Immature natural killer cell (primary cell): ENCODE data around the gene EXOC3L4. TPM values are rescaled to one million over a fixed set of nuclear protein-coding genes. Genes with fewer than 3 reads are reported as not detected.
"Not testable (repeated sequence)": the region's sequence is repeated elsewhere in the genome, so short reads cannot be mapped to it uniquely, and the experiment has no call there.

Source experiments
- DNase-seq, 3 donors: peaks; one replicate each; pipeline ENCODE4 v3.0.0; 2022; ENCODE audit warnings: mixed read lengths in 1 of 3
- H3K27ac Mint-ChIP-seq, 6 donors: one replicate each; pipeline ENCODE4 v1.8.0; 2020; ENCODE audit warnings: mixed read lengths in 6 of 6, mild to moderate bottlenecking in 5 of 6, inconsistent platforms in 4 of 6, moderate library complexity in 3 of 6
- H3K27me3 Mint-ChIP-seq, 3 donors: one replicate each; pipeline ENCODE4 v1.8.0; 2020 to 2021; ENCODE audit warnings: low read depth in 3 of 3, mild to moderate bottlenecking in 3 of 3, mixed read lengths in 3 of 3, moderate library complexity in 3 of 3, inconsistent platforms in 1 of 3
- H3K36me3 Mint-ChIP-seq, 3 donors: one replicate each; pipeline ENCODE4 v1.8.0; 2020; ENCODE audit warnings: mixed read lengths in 3 of 3, inconsistent platforms in 2 of 3, mild to moderate bottlenecking in 2 of 3
- H3K4me1 Mint-ChIP-seq, 2 donors: one replicate each; pipeline ENCODE4 v1.8.0; 2020; ENCODE audit warnings: inconsistent platforms in 2 of 2, mild to moderate bottlenecking in 2 of 2, mixed read lengths in 2 of 2, moderate library complexity in 1 of 2
- H3K4me3 Mint-ChIP-seq, 5 donors: one replicate each; pipeline ENCODE4 v1.8.0; 2020; ENCODE audit warnings: mild to moderate bottlenecking in 5 of 5, mixed read lengths in 5 of 5, inconsistent platforms in 3 of 5, moderate library complexity in 3 of 5
- H3K9me3 Mint-ChIP-seq, 6 donors: one replicate each; pipeline ENCODE4 v1.8.0; 2020; ENCODE audit warnings: mild to moderate bottlenecking in 6 of 6, mixed read lengths in 6 of 6, inconsistent platforms in 4 of 6, moderate library complexity in 3 of 6
- polyA plus RNA-seq, 3 donors: library from polyadenylated mRNA; unstranded; fragments of 300-500 nt; fragmentation: Illumina TruSeq; gene quantifications; one replicate each; pipeline ENCODE4 v1.2.3, GENCODE V29; 2021

Gene EXOC3L4
- polyA plus RNA-seq, 3 donors from 2014 or later = not detected

- Mint-ChIP-seq H3K9me3 (no peaks in the 10 kb centered on the region), H3K27ac (no peak overlapping the region), H3K4me1 (no peaks in the 10 kb centered on the region), H3K36me3 (no peaks in the 10 kb centered on the region), H3K27me3 (no peaks in the 10 kb centered on the region), H3K4me3 (no peak overlapping the region)
- DNase-seq = no peak
These were observed 60.5 kb downstream of the EXOC3L4 start for GRCh38 chr14:103155010-103155409.

GRCh38 chr14:103155416-103155815 lies 60.9 kb downstream of the EXOC3L4 start:
- DNase-seq, H3K36me3 Mint-ChIP-seq, H3K9me3 Mint-ChIP-seq, H3K4me1 Mint-ChIP-seq, H3K27me3 Mint-ChIP-seq, H3K4me3 Mint-ChIP-seq, H3K27ac Mint-ChIP-seq: not testable (repeated sequence)

GRCh38 chr14:103155826-103156394 lies 61.4 kb downstream of the EXOC3L4 start:
- Mint-ChIP-seq H3K4me3 (no peak overlapping the region), H3K9me3 (no peaks in the 10 kb centered on the region), H3K27me3 (no peaks in the 10 kb centered on the region), H3K4me1 (no peaks in the 10 kb centered on the region), H3K27ac (no peak overlapping the region), H3K36me3 (no peaks in the 10 kb centered on the region)
- DNase-seq = no peak

- Mint-ChIP-seq H3K4me1 (no peaks in the 10 kb centered on the region), H3K27ac (no peak overlapping the region), H3K4me3 (no peak overlapping the region), H3K36me3 (no peaks in the 10 kb centered on the region), H3K27me3 (no peaks in the 10 kb centered on the region), H3K9me3 (no peaks in the 10 kb centered on the region)
- DNase-seq = no peak
These were observed 62.3 kb downstream of the EXOC3L4 start for GRCh38 chr14:103156651-103157378.

- Mint-ChIP-seq H3K27ac (no peak overlapping the region), H3K36me3 (no peaks in the 10 kb centered on the region), H3K4me3 (no peak overlapping the region), H3K27me3 (no peaks in the 10 kb centered on the region), H3K4me1 (no peaks in the 10 kb centered on the region), H3K9me3 (no peaks in the 10 kb centered on the region)
- DNase-seq = no peak
These were observed 63.4 kb downstream of the EXOC3L4 start for GRCh38 chr14:103157969-103158368.

- Mint-ChIP-seq H3K9me3 (no peaks in the 10 kb centered on the region), H3K4me3 (no peak overlapping the region), H3K27ac (no peak overlapping the region), H3K4me1 (no peaks in the 10 kb centered on the region), H3K36me3 (no peaks in the 10 kb centered on the region), H3K27me3 (no peaks in the 10 kb centered on the region)
- no peak for DNase-seq
These were observed 64.2 kb downstream of the EXOC3L4 start for GRCh38 chr14:103158688-103159087.

Other genes starting within 250 kb of the EXOC3L4 start
- 1 to 10 TPM in 1 of 3 donors, under 1 TPM in 1, not detected in 1; 0.52 to 1.2 TPM for gene AMN, start 172.1 kb upstream of the EXOC3L4 start, polyA plus RNA-seq
- not detected for gene CDC42BPB, start 37.2 kb upstream of the EXOC3L4 start, polyA plus RNA-seq
- gene LBHD2, start 10.5 kb upstream of the EXOC3L4 start, polyA plus RNA-seq = not detected
- gene TNFAIP2, start 28.7 kb downstream of the EXOC3L4 start, polyA plus RNA-seq = 1 to 10 TPM in 1 of 3 donors, under 1 TPM in 2; 0.20 to 1.4 (median 0.91) TPM
- gene EIF5, start 239.5 kb downstream of the EXOC3L4 start, polyA plus RNA-seq = 100 to 1,000 TPM; 348 to 443 (median 414) TPM